Endothelial cell of umbilical vein (primary cell): Measurements from ENCODE around the gene TRIM39. TPM values are rescaled to one million over a fixed set of nuclear protein-coding genes. Genes with fewer than 3 reads are reported as not detected.

Experiments used
- BruUV-seq: library from RNA; stranded (reverse); fragments of 400-500 nt; replicated peaks from 2 replicates; lab custom pipeline; 2021; lab: Mats Ljungman, UMichigan
- CTCF ChIA-PET: fragments of 300-600, 350-600 bp; sonication (Branson Sonifier 250); formaldehyde crosslinking; loops from one replicate; lab custom pipeline; 2021; ENCODE audit warnings: antibody characterized with exemption, inconsistent platforms; lab: Charles Lee
- POLR2A ChIA-PET: fragments of 300-600, 350-600 bp; sonication (Branson Sonifier 250); formaldehyde crosslinking; loops from one replicate; lab custom pipeline; 2021; ENCODE audit warnings: antibody characterized with exemption, inconsistent platforms; lab: Charles Lee
- DNase-seq: peaks from one replicate; pipeline ENCODE4 v3.0.0-alpha.2; 2011; ENCODE audit warnings: low read depth, low spot score
- FAIRE-seq: peaks from 2 replicates; lab custom pipeline; 2011; peaks lifted over from hg19 to GRCh38; lab: Jason Lieb, UNC
- H2AFZ ChIP-seq: 2 replicates; pipeline ENCODE4 v1.6.0; 2012; ENCODE audit warnings: low read depth, low read length, control low read depth, inconsistent platforms
- H3K27ac ChIP-seq: 2 replicates; pipeline ENCODE4 v1.5.1; 2011; ENCODE audit warnings: low read depth, mild to moderate bottlenecking, control low read depth, low read length, moderate library complexity; ENCODE audit not compliant: insufficient read depth
- H3K27me3 ChIP-seq, 2 experiments: 2 replicates each; pipeline versions ENCODE4 v1.6.0 to v1.6.1; 2011; ENCODE audit warnings: low read length in 2 of 2, mixed read lengths in 1 of 2; ENCODE audit not compliant: control insufficient read depth in 2 of 2, insufficient read depth in 2 of 2
- H3K36me3 ChIP-seq, 2 experiments: 2 replicates in 1 of 2; 3 replicates in 1 of 2; pipeline ENCODE4 v1.5.1; 2011; ENCODE audit warnings: low read length in 2 of 2, mild to moderate bottlenecking in 1 of 2, moderate library complexity in 1 of 2; ENCODE audit not compliant: control insufficient read depth in 2 of 2, insufficient read depth in 2 of 2; ENCODE audit errors: extremely low read depth in 1 of 2
- H3K4me1 ChIP-seq: 3 replicates; pipeline ENCODE4 v1.5.1; 2011; ENCODE audit warnings: mild to moderate bottlenecking, low read length; ENCODE audit not compliant: control insufficient read depth, insufficient read depth; ENCODE audit errors: extremely low read depth
- H3K4me2 ChIP-seq: 2 replicates; pipeline ENCODE4 v1.6.1; 2011; ENCODE audit warnings: low read length, control low read depth, mixed read lengths; ENCODE audit not compliant: insufficient read depth
- H3K4me3 ChIP-seq, 3 experiments: fragments of 200-600 bp in 1 of 3; sonication (generic), shearing (Covaris generic) in 1 of 3; replicated peaks in 1 of 3; 2 replicates each; pipeline ENCODE4 v1.5.1; 2011 to 2016; ENCODE audit warnings: control low read depth in 3 of 3, low read length in 3 of 3, mild to moderate bottlenecking in 2 of 3, inconsistent platforms in 1 of 3, low read depth in 1 of 3, moderate library complexity in 1 of 3; ENCODE audit not compliant: insufficient read depth in 1 of 3
- H3K79me2 ChIP-seq: 2 replicates; pipeline ENCODE4 v1.6.0; 2012; ENCODE audit warnings: low read length, inconsistent platforms; ENCODE audit not compliant: control insufficient read depth, insufficient read depth
- H3K9ac ChIP-seq: replicated peaks from 2 replicates; pipeline ENCODE3; 2011; ENCODE audit warnings: low read length, control low read depth; ENCODE audit not compliant: insufficient read depth; ENCODE audit errors: extremely low read depth
- H3K9me1 ChIP-seq: replicated peaks from 3 replicates; pipeline ENCODE4 v1.6.0; 2011; ENCODE audit warnings: mild to moderate bottlenecking, low read length; ENCODE audit not compliant: control insufficient read depth, insufficient read depth; ENCODE audit errors: extremely low read depth
- H3K9me3 ChIP-seq: replicated peaks from 2 replicates; pipeline ENCODE4 v1.5.1; 2012; ENCODE audit warnings: low read length, inconsistent platforms; ENCODE audit not compliant: control insufficient read depth, insufficient read depth
- H4K20me1 ChIP-seq: replicated peaks from 2 replicates; pipeline ENCODE3; 2011; ENCODE audit warnings: mild to moderate bottlenecking, low read length; ENCODE audit not compliant: control insufficient read depth, insufficient read depth; ENCODE audit errors: extremely low read depth
- CTCF ChIP-seq, 2 donors: IDR thresholded peaks; 1 replicate in 1 of 2; 2 replicates in 1 of 2; pipeline ENCODE4 v1.5.1; 2011; ENCODE audit warnings: low read length in 2 of 2, mild to moderate bottlenecking in 2 of 2, moderate library complexity in 2 of 2, control low read depth in 1 of 2, inconsistent platforms in 1 of 2, low read depth in 1 of 2; ENCODE audit not compliant: insufficient read depth in 1 of 2; ENCODE audit errors: extremely low read depth in 1 of 2
- EZH2 ChIP-seq: IDR thresholded peaks from 2 replicates; pipeline ENCODE4 v1.6.1; 2012; ENCODE audit warnings: borderline replicate concordance, low read depth, mild to moderate bottlenecking, moderate library complexity, low read length, inconsistent platforms; ENCODE audit not compliant: severe bottlenecking
- FOS ChIP-seq: IDR thresholded peaks from 2 replicates; pipeline ENCODE4 v1.6.1; 2011; ENCODE audit warnings: mild to moderate bottlenecking, low read length, moderate library complexity, borderline replicate concordance; ENCODE audit not compliant: insufficient read depth
- GATA2 ChIP-seq: IDR thresholded peaks from 2 replicates; pipeline ENCODE4 v1.7.0; 2011; ENCODE audit warnings: low read depth, mild to moderate bottlenecking, moderate library complexity, mixed read lengths, low read length; ENCODE audit not compliant: insufficient read length, insufficient read depth
- JUN ChIP-seq: IDR thresholded peaks from 2 replicates; pipeline ENCODE4 v1.6.1; 2011; ENCODE audit warnings: borderline replicate concordance, low read depth; ENCODE audit not compliant: insufficient read length, insufficient read depth
- MAX ChIP-seq: IDR thresholded peaks from 2 replicates; pipeline ENCODE4 v1.6.1; 2011; ENCODE audit not compliant: insufficient read depth, insufficient read length
- MYC ChIP-seq: IDR thresholded peaks from one replicate; pipeline ENCODE4 v1.6.1; 2011; ENCODE audit warnings: mild to moderate bottlenecking, low read depth, low read length
- POLR2A ChIP-seq: IDR thresholded peaks from 2 replicates; pipeline ENCODE4 v1.6.1; 2012; ENCODE audit warnings: low read depth, mild to moderate bottlenecking, control low read depth, low read length
- POLR2AphosphoS5 ChIP-seq: IDR thresholded peaks from 2 replicates; pipeline ENCODE4 v1.6.1; 2012; ENCODE audit warnings: low read depth, mild to moderate bottlenecking, control low read depth, low read length, moderate library complexity; ENCODE audit not compliant: insufficient read depth
- dilution Hi-C: fragments of 300-500 bp; cut with MboI; formaldehyde crosslinking; loops from one replicate; pipeline ENCODE4 v1.15.0; 2019; ENCODE audit warnings: low sequenced_read_pairs; ENCODE audit not compliant: extremely low pct_ligation_motif_present
- intact Hi-C: fragments of 100-400 bp; cut with micrococcal nuclease; formaldehyde crosslinking; loops from one replicate; pipeline ENCODE4 v1.10.0; 2022
- polyA plus RNA-seq, 4 experiments: library from polyadenylated mRNA; depleted of rRNA in 3 of 4; stranded (reverse) in 3 of 4; unstranded in 1 of 4; fragments of >200 nt; gene quantifications; 2 replicates each; pipeline versions ENCODE4 v1.2.1 to v1.2.3, GENCODE V29; 2011 to 2012; ENCODE audit warnings: missing spikeins in 1 of 4
- total RNA-seq: library from RNA; stranded (reverse); gene quantifications from 2 replicates; pipeline ENCODE4 v1.2.3, GENCODE V29; 2021

Gene TRIM39
- total and polyA plus RNA-seq, 2 donors (not counting 3 experiments of a cell fraction or from before 2014, with no cell fraction given), result 5.6 to 13.1 TPM

- Histone ChIP-seq H3K9ac (no peak overlapping the region), H3K4me3 (no peak overlapping the region), H3K79me2 (no peaks in the 10 kb centered on the region), H2AFZ (no peak overlapping the region), H3K27ac (no peak overlapping the region), H3K9me3 (no peaks in the 10 kb centered on the region), H3K36me3 (no peaks in the 10 kb centered on the region), H3K4me1 (no peaks in the 10 kb centered on the region), H3K4me2 (no peak overlapping the region), H3K9me1 (no peaks in the 10 kb centered on the region), H3K27me3 (peaks cover 46 to 71% of the 10 kb centered on the region in 2 experiments), H4K20me1 (no peaks in the 10 kb centered on the region)
- TF ChIP-seq POLR2AphosphoS5 (no peak), EZH2 (no peak), GATA2 (no peak), POLR2A (no peak), JUN (no peak), CTCF (IDR thresholded peaks at IDR 0.05; ENCODE audit: extremely low read depth in 1 of 2, insufficient read depth in 1 of 2, low read depth in 1 of 2, low read length in 2 of 2) (no peak), MYC (no peak), MAX (no peak), FOS (no peak)
- dilution Hi-C loops, result no loop called here
- CTCF ChIA-PET, result no interaction called here
- FAIRE-seq (no peak), DNase-seq (no peak)
- no TSS peak for BruUV-seq
- intact Hi-C loops, result no loop called here
- POLR2A ChIA-PET, result no interaction called here
Measured at GRCh38 chr6:30363459-30363858, 36.7 kb downstream of the TRIM39 start.
